Activated gamma-delta T cell treated with Interleukin-2 at 50 U/mL for 16 hours (primary cell): ENCODE data around the gene TRIM69.
"Not testable (repeated sequence)": the region's sequence is repeated elsewhere in the genome, so short reads cannot be mapped to it uniquely, and the experiment has no call there.

Source experiments
- DNase-seq: peaks from one replicate; pipeline ENCODE4 v3.0.0-alpha.2; 2020

TRIM69 gene

GRCh38 chr15:44753345-44753744 is 17.0 kb downstream of the TRIM69 start:
- DNase-seq = no peak

DNA sequence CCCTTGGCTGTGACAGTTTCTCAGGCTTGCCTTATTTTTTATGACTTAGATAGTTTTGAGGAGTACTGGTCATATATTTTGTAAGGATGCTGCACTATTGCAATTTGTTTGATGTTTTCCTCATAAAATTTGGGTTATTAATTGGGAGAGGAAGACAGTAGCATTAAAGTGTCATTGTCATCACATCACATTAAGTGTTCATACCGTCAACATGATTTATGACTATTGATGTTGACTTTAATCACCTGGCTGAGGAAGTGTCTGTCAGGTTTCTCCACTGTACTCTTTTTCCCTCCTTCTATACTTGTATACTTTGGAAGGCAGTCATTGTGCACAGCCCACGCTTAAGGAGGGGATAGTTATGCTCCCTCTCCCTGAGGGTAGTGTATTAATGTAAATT is 26.9 kb downstream of the TRIM69 start:
- DNase-seq = no peak

- DNase-seq = no peak
Measured at GRCh38 chr15:44763848-44764247, 27.5 kb downstream of the TRIM69 start.

DNA sequence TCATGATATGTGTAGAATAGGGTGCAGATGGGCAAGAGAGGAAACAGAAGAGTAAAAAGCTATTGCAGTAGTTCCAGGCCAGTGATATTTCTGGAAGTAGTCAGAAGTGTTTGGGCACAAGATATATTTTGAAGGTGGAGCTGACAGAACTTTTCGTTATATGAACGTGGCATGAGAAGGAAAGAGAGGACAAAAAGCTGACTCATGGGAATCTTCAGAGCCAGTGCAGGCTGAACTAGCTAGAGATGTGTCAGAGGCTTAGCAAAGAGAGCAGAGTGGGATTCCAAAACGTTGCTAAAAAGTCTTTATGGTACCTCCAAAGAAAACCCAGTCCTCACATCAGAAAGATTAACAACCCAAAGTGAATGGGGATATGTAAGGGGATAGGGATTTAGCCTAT is 28.7 kb downstream of the TRIM69 start:
- DNase-seq = no peak

DNA sequence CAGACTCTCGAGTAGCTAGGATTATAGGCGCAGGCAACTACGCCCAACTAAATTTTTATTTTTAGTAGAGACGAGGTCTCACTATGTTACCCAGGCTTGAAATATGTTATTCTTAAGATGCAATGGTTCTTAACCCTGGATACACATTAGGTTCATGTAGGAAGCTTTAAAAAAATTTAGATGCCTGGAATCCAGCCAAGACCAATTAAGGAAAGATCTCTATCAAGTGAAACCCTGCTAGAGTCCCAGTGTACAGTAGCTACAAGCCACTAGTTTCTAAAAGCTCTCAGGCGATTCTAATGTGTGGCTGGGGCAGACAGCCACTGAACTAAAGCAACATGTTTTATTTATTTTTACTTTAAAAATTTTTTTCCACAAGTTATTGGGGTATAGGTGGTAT is 33.2 kb downstream of the TRIM69 start:
- no peak for DNase-seq

DNA sequence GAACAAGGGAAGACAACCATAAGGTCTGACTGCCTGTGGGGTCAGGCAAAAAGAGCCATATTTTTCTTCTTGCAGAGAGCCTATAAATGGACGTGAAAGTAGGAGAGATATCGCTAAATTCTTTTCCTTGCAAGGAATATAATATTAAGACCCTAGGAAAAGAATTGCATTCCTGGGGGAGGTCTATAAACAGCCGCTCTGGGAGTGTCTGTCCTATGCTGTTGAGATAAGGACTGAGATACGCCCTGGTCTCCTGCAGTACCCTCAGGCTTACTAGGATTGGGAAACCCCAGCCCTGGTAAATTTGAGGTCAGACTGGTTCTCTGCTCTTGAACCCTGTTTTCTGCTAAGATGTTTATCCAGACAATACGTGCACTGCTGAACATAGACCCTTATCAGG is 34.4 kb downstream of the TRIM69 start:
- not testable (repeated sequence) for DNase-seq

DNA sequence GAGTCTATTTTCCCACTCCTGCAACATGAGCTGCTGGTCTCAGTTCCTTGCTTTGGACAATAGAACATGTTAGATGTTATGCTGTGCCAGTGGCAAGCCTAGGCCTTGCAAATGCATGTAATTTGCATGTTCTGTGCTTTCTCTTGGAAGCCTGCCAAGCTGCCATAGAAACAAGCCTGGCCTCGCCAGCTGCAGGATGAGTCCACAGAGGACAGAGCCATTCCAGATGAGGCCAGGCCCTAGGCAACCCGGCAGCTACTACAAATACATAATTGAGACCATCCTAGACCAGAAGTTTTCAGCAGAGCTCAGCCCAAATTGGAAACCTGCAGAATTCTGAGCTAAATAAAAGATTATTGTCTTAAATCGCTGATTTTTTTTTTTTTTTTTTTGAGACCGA is 39.6 kb downstream of the TRIM69 start:
- DNase-seq = no peak

DNA sequence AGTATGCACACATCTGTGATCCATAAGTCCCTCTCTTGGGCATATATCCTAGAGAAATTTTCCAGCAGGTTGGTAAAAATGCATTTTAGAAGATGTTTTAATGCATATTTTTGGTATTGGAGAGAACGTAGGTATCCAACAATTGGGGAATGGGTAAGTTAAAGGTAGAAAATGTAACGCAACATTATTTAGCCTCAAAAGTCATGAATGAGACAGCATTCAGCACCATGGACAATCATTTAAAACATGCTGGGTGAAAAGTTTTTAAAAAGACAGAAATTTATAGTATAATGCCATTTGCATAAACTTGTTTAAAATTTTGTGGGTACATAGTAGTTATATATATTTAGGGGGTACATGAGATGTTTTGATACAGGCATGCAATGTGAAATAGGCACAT is 43.4 kb downstream of the TRIM69 start:
- no peak for DNase-seq

- no peak for DNase-seq
Measured at GRCh38 chr15:44780608-44781007, 44.3 kb downstream of the TRIM69 start.

DNA sequence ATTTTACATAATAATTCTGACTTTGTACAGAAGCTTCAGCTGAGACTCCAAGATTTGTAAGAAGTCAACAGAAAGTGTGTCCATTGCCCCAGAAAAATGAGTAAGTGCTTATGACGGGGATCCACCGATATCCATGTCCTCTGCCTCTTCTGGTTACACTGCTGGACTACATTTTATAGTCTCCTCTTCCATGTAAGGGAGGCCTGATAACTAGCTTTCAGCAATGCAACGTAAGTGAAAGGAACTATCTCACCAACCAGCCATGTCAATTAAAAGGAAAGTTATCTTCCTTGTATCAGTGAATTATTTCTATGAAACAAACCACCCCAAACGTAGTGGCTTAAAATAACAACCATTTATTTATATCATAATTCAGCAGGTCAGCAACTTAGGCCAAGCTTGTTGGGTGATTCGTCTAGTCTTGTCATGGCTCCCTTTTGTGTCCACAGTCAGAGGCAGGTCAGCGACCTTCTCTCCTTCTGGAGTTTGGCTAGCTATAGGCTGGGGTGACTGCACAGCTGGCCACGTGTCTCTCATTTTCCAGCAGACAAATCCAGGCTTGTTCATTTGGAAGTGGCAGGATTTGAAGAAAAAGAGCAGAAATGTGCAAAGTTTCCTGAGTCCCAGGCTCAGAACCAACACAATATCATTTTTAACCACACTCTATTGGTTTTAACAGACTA is 44.9 kb downstream of the TRIM69 start:
- no peak for DNase-seq

GRCh38 chr15:44782516-44782915 is 46.2 kb downstream of the TRIM69 start:
- no peak for DNase-seq

GRCh38 chr15:44784918-44785274 is 48.6 kb downstream of the TRIM69 start:
- DNase-seq = not testable (repeated sequence)

GRCh38 chr15:44788748-44789147 is 52.4 kb downstream of the TRIM69 start:
- DNase-seq = no peak

DNA sequence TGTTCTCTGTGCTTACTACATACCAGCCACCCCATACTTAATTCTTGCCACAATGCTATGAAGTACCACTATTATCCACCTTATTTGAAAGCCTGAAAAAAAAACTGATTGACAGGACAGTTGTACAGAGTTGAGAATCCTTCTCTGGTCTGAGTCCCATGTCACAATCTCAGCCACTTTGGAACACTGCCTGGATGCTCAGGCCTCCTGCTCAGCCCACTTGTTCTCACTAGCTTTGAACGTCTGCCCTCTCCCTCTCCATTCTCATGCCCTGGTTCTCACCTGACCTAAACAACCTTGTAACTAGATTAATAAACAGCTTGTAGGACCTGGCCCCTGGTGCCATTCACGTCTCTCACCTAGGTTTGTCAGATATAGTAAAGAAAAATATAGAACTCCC is 53.9 kb downstream of the TRIM69 start:
- no peak for DNase-seq

DNA sequence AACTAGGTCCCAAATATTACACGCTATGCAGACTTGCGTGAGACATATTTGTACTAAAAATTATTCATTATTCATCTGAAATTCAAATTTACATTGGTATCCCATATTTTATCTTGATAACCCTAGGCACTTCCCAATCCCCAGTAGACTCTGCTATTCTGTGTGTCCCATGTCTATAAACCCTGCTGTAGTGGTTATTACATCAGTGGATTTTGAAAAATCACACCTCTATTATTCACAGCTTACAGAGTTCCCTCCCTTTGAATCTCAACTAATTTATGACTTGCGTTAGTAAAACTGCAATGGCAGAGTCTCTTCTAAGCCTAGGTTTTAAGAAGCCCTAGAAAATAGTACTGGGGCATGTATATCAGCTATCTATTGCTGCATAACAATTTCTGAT is 54.3 kb downstream of the TRIM69 start:
- DNase-seq = no peak

DNA sequence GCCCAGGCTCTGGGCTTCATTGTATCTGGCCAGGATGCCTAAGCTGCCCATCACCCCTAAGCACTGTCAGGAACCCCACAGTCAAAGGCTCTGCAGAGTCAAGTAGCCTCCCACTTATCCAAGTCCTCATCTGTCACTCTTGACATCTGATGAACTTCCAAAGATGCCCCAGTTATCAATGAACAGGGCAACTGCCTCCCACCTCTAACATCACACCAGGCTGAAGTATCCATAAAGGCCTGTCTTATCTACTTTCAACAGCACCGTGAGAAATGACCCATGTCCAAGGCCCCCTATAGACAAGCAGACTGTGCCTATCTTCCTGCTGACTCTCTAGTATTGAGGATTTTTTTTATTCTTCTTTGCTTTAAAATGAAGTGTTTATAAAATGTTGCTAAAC is 56.4 kb downstream of the TRIM69 start:
- DNase-seq = no peak

GRCh38 chr15:44794072-44794471 is 57.7 kb downstream of the TRIM69 start:
- no peak for DNase-seq

GRCh38 chr15:44796508-44796907 is 60.2 kb downstream of the TRIM69 start:
- DNase-seq = no peak

DNA sequence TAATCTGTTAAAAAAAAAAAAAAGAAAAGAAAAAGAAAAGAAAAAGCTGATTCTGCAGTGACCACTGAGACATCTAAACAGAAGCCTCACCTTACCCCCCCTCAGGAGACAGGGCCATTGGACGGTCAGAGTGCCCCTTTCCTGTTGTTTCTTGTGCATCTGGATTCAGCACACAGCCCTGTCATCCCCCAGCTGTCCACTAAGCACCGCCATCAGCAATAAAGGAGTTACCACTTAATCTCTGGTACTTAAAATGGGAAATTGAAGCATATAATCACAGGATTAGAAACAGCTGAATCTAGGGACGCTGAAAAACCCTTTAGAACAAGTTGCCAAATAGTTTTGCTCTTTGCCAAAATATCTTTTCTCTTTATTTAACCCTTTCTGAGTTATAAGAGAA is 62.5 kb downstream of the TRIM69 start:
- DNase-seq = no peak

DNA sequence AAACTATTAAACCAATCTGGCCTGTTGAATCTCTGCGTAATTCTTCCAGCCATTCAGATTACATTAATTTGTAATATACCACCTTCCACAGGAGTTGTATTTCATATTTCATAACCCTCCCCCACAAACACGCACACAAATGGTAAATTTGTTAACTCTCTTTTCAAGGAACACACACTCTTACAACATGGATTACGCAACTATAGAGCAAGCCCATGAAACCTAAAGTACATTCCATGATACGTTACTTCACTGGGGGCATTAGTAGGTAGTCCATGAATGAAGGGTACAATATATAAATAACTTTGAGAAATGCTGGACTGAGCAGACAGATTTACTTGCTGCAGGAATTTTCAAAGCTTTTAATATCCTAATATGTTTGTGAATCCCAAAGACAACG is 65.0 kb downstream of the TRIM69 start:
- DNase-seq = no peak

DNA sequence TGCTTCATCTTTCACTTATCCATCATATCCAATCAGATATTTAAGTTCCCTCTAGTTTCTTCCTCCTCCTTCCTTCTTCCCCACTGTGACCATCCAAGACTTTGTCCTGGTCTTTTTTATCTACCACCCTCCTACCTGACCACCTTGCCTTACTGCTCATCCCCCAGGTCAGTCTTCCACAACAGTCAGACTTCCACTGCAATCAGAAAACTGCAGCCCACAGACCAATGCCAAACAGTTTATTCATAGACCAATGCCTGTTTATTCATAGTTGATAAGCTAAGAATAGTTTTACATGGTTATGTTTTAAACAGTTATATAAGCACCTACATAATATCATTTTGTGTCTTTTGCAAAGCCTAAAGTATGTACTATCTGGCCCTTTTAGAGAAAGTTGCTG is 65.5 kb downstream of the TRIM69 start:
- DNase-seq = no peak

GRCh38 chr15:44802336-44802735 is 66.0 kb downstream of the TRIM69 start:
- no peak for DNase-seq

DNA sequence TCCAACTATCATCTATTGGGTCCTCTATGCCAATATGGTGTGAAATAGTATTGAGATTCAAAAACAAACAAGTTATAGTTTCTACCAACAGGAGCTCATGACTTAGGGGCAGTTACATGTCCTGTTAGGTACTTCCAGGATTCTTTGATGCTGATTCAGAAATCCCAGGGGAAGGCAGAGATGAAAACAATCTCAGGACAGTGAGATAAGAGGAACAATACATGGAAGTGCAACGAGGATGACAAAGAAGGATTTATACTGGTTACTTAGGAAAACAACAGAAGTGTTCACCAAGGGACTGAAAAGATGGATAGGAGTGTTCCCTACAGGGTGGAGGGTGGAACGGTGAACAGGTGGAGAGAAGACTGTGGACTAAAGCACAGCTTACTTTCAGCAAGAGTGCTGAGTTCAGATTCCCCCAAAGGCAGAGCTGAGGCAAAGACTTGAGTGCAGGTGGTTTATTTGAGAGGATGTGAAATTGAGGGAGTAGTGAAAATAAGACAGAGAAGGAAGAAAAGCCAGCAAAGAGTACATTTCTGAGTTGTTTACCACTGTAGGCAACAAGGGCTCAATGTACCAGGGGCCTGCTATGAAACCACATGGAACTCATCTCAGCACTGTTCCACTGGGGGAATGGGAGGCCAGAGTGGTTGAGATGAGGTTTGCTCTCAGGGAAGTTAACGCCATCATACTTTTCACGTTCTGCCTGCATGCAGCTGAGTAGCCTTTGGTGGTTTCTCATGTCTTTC is 68.1 kb downstream of the TRIM69 start:
- DNase-seq = no peak

DNA sequence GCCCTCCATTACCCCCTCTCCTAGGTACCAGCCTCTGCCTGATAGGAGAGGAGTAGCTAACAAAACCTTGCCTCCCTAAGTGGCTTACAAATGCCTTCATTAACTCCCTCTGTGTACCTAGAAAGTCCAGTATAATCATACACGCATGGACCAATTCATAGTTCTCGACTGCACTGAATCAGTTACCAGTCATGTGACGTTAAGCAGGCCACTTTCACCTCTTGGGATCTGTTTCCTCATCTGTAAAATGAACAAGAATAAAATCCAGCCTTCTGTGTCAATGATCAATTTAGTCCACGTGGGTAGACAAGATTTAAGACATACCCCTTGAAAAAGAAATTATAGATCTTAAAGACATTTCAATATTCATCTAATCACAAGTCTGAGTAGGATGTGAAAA is 72.2 kb downstream of the TRIM69 start:
- no peak for DNase-seq

DNA sequence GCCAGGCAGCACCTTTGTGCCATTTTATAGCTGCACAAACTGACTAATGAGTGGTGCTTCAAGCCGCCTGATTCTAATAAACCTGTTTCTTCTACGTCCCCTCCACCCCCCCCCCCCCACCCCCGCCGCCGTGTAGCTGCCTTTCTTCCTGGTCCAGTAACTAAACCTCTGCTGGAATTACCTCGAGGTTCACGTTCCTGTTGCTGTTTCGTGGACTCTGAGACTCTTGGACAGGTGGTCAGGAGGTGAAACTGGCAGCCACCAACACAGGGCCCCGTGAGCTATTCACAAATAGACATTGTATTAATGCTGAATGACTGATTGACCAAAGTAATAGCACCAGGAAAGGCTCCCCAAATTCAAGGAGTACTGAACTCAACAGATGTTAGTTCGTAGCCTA is 73.9 kb downstream of the TRIM69 start:
- DNase-seq = no peak
